Left kidney (tissue), 2 donors: Measurements from ENCODE around the gene PRKAR1A. TPM values are rescaled to one million over a fixed set of nuclear protein-coding genes. Genes with fewer than 3 reads are reported as not detected.
"Not testable (repeated sequence)": the region's sequence is repeated elsewhere in the genome, so short reads cannot be mapped to it uniquely, and the experiment has no call there.

Experiments
- DNase-seq: peaks from one replicate; pipeline ENCODE4 v3.0.0-alpha.2; 2013
- polyA plus RNA-seq: library from polyadenylated mRNA; unstranded; fragments of 120-200 nt; gene quantifications from one replicate; pipeline ENCODE4 v1.2.1, GENCODE V29; 2013; ENCODE audit not compliant: insufficient read length

PRKAR1A gene
- polyA plus RNA-seq, 1 donor, result 376 TPM

DNA sequence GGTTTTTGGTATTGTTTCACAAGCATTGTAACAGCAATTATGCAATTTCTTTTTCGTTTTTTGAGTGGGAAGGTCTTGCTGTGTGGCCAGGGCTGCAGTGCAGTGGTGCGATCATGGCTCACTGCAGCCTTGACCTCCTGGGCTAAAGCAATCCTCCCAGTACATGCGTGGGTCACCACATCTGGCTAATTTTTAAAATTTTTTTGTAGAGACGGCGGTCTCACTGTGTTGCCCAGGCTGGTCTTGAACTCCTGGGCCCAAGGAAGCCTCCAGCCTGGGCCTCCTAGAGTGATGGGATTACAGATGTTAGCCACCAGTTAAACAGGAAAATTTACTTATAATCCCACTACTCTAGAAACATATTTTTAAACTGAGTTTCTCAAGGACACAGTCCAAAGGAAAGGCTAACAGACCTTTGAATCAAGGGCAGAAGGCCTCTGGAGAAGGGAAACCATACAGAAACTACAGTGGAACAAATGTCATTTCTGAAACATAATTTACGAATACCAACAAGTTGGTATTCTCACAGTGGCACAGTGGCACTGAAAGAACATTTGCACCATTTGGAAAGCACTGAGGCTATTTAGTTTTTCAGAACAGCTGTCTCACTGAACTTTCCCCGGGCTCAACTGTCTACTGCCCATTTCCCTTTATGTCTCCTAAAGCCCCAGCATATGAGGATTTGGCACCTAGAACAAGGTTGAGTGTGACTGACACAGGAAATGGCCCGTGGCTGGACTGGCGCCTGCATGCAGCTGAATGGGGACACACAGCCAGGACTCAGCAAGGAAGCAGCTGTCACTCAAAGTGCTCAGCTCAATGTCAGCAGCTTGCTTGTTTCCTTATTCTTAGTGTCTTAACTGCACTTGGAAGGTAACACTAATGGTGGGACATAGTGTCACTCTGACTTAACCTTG lies 2.8 kb upstream of the PRKAR1A start:
- DNase-seq, result no peak

DNA sequence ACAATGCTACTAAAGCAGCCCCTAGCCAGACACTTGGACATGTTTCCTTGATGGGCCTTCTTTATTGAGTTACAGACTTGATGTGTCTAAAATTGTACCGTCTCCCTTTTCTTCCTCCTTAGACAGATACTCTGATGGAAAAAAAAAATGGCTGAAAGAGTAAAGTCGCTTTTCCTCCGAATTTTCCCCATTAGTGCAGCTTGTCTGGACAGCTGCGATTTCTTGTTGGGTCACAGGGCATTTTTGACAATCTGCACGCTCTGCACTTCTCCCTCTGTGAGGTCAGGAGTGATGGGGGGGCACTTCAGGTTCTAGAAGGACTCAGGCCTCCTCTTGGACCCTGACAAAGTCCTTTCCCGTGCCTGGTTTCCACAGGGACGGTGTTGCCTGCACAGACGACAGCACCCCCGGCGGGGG lies 968 bp upstream of the PRKAR1A start:
- no peak for DNase-seq

DNA sequence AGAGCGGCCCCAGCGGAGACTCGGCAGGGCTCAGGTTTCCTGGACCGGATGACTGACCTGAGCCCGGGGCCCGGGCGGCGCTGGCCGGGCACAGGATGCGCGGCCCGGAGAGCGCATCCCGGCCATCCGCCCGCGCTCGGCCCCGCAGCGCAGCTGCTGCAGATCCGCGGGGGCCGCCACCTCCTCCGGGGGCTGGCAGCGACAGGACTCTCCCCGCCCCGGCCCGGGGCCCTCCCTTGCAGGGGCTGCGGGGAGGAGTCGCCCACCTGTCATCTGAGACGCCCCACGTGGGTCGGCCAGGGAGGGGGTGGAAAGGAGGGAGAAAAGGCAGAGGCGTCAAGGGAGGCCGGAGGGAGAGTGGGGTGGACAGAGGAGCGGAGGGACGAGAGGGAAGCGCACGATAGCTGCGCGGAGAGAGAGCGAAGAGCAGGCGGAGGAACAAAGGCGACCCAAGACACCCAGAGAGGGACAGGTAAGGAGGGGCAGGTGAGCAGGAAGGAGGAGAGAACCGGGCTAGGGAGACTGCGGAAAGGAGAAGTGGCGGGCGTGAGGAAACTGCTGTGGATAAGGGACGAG lies 471 bp upstream of the PRKAR1A start:
- peak; percentile 90 for DNase-seq

DNA sequence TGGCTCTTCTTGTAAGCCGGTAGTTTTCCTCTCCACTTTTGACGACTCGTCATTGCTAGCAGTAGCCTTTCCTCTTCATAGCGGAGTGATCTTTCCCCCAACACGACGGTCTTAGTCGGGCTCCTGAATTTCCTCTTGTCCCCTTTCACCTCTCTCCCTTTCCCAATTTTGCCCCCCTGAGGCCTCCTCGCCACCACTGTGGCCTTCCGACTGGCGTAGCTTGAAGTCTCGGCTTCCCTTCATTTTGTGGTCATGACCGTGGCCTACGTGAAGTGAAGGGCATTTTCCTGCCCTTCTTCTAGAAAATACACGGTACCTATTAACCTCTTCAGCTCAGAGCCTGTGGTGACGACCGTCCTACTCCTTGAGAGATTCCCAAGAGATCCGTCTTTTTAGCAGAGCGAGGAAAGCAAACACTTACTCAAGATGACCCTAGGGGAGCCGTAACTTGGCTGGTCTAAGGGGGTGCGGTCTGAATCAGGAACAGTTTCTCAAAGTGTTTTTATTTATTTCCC lies 787 bp downstream of the PRKAR1A start:
- DNase-seq, result no peak

DNA sequence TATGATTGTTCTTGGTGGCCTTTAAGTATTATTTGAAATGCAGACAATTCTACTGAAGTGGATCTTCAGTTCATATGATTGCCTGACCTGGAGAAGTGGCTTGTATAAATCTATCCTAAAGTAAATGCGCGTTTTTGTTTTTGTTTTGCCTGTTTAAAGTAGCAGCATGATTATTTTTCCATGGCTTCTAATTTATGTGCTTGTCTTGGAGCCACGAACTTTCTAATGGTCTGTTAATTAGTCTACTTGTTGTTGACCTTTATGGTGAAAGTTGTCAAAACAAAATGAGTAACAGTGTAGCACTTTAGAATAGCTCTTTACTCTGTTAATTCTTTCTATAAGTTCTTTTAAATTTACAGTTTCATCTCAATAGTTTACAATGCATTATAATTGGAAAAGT lies 1.7 kb downstream of the PRKAR1A start:
- DNase-seq, result no peak

DNA sequence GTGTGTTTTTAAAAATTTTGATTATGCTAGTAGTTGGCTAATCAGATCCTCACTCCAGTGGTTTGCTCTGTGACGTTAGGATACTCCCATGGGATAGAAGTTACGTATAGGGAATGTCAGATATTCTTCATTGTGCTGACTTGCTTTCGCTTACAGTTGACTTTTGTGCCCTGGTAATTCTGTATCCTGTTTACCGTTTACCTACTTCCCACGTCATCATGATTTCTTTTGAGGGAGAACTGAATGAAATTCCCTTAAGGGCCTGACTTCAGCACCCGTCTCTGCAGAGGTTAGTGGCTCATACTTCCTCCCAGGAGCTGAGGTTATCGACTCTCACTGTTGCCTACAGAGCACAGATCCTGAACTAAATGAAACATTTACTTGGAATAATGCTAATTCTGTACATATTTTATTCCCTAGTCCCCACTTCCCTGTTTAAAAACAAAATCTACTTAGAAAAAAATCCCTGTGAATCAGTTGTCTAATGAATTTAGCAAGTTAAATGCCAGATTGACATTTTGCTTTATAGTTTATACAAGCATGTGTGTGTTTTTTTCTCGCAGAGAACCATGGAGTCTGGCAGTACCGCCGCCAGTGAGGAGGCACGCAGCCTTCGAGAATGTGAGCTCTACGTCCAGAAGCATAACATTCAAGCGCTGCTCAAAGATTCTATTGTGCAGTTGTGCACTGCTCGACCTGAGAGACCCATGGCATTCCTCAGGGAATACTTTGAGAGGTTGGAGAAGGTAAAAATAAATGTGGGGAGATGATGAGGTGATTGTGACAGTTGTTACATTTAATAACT lies 2.8 kb downstream of the PRKAR1A start:
- DNase-seq, result no peak

DNA sequence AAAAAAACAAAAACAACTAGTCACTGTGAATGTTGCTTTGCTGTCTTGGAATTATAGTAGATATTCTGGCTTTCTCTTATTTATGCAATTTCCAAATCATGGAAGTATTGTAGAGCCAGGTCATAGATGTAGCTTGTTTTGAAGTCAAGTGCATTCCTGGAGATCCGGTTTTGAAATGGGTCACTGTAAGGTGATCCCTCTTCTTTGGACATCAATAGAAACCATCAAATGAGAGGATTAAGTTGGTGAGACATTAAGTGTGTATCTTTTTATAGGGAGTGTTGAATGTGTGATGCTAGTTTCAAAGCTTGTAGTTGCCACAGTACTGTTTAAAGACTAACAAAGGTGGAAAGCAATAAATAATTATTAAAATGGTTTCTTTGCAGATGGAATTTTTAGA lies 4.5 kb downstream of the PRKAR1A start:
- DNase-seq, result no peak

DNA sequence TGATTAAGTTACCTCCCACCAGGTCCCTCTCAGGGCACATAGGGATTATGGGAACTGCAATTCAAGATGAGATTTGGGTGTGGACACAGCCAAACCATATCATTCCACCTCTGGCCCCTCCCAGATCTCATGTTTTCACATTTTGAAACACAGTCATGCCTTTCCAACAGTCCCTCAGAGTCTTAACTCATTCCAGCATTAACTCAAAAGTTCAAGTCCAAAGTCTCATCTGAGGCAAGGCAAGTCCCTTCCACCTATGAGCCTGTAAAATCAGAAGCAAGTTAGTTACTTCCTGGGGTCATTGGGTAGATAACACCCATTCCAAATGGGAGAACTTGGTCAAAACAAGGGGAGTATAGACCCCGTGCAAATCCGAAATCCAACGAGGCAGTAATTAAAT lies 5.4 kb downstream of the PRKAR1A start:
- DNase-seq, result not testable (repeated sequence)

DNA sequence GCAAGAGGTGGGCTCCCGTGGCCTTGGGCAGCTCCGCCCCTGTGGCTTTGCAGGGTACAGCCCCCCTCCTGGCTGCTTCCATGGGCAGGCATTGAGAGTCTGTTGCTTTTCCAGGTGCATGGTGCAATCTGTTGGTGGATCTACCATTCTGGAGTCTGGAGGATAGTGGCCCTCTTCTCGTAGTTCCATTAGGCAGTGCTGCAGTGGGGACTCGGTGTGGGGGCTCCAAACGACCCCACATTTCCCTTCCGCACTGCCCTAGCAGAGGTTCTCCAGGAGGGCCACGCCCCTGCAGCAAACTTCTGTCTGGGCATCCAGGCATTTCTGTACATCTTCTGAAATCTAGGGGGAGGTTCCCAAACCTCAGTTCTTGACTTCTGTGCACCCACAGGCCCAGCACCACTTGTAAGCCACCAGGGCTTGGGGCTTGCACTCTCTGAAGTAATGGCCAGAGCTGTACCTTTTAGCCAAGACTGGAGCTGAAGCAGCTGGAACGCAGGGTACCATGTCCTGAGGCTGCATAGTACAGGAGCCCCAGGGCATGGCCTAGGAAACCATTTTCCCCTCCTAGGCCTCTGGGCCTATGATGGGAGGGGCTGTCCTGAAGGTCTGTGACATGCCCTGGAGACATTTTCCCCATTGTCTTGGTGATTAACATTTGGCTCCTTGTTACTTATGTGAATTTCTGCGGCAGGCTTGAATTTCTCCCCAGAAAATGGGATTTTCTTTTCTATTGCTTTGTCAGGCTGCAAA lies 6.0 kb downstream of the PRKAR1A start:
- DNase-seq, result no peak

DNA sequence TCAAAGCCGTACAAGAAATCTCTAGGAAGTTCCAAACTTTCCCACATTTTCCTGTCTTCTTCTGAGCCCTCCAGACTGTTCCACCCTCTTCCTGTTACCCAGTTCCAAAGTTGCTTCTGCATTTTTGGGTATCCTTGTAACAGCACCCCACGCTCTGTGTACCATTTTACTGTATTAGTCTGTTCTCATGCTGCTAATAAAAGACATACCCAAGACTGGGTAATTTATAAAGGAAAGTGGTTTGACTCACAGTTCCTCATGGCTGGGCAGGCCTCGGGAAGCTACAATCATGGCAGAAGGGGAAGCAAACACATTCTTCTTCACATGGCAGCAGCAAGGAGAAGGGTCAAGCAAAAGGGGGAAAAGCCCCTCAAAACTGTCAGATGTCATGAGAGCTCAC lies 6.8 kb downstream of the PRKAR1A start:
- DNase-seq, result not testable (repeated sequence)

DNA sequence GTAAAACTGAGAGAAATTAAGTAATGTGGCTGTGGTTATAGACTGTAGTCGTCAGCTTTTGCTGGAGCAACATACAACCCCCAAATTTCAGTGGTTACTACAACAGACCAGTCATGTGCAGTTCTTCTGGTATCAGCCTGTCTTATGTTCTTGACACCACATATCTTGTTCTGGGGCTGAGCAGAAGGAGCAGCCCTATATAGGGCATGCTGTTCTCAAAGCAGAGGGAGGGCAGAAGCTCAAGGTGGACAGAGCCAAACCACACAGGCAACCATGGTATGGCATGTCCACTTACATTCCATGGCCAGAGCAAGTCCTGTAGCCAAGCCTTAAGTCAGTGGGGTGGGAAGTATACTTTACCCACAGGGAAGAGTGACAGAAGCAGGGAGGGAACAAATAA lies 7.7 kb downstream of the PRKAR1A start:
- DNase-seq, result no peak

DNA sequence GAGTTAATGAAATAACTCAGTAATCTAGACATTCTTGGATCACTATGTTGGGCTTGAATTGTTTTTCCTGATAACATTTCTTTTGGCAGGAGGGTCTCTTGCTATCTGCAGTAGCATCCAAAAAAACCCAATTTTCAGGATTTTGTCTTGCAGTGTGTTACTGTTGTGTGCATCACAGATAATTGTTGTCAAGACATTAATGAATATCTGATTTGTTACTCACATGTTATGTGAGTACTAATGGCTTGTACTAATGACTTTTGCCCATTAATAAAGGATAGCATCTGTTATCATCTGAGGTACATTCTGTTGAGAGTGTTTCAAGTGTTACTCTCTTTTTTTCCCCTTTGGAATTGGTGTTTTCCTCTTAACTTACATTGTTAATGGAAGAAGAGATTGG lies 10.0 kb downstream of the PRKAR1A start:
- DNase-seq, result no peak

DNA sequence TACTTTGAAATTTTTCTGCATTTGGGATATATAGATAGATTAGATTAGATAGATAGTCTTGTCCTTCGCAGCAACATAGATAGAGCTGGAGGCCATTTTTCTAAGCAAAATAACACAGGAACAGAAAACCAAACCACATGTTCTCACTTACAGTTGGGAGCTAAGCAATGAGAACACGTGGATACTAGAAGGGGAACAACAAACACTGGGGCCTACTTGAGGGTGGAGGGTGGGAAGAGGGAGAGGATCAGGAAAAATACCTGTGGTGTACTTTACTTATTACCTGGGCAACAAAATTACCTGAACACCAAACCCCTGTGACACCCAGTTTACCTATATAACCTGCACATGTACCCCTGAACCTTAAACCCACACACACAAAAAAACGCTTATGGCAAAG lies 14.3 kb downstream of the PRKAR1A start:
- DNase-seq, result no peak

DNA sequence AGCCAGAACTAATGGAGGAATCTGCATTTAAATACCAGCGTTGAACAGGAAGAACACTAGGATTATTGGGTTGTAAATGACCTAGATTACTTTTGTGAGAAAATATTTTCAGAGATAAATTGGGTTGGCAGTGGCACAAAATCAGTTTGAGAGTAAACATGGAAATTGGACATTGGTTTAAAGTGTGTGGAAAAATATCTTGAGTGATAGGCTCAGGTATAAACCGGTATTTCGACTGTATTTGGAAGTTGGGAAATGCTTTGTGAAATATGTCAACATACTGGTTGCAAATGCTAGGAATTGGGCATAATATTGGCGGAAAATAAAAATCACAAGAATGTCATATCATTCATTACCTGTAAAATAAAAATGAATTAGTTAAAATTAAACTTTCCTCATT lies 15.1 kb downstream of the PRKAR1A start:
- DNase-seq, result no peak

DNA sequence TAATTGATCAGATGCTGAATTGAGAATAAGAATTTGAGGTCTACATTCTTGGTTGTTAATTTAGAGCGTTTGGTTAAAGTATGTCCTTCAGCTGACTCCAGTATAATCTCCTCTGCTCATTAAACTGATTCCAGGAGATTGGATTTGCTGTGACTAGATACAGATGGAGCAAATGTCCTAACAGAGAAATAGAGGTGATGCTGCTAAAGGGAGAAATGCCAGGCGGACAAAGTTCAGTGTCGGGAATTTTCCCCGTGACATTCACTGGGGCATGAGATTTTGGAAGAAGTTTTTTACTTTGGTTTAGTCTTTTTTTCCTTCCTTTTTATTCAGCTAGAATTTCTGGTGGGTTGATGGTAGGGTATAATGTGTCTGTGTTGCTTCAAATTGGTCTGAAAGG lies 19.0 kb downstream of the PRKAR1A start:
- DNase-seq, result no peak

DNA sequence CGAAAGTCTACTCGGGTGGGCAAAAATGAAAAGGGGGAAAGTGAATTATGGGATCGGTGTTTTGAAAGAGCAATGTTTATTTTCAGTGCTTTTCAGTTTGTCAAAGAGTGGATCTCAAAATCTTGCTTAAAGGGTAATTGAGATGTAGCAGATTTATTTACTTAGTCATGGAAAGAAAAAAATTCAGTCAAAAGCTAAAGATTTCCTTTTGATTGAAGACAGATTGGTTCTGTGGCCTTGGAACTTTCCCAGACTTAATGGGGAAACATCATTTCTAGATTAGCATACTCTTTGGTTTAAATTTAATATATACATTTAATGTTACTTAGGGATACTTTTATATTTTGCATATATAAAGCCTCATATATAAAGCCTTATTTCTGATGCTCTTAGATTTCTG lies 20.6 kb downstream of the PRKAR1A start:
- no peak for DNase-seq

DNA sequence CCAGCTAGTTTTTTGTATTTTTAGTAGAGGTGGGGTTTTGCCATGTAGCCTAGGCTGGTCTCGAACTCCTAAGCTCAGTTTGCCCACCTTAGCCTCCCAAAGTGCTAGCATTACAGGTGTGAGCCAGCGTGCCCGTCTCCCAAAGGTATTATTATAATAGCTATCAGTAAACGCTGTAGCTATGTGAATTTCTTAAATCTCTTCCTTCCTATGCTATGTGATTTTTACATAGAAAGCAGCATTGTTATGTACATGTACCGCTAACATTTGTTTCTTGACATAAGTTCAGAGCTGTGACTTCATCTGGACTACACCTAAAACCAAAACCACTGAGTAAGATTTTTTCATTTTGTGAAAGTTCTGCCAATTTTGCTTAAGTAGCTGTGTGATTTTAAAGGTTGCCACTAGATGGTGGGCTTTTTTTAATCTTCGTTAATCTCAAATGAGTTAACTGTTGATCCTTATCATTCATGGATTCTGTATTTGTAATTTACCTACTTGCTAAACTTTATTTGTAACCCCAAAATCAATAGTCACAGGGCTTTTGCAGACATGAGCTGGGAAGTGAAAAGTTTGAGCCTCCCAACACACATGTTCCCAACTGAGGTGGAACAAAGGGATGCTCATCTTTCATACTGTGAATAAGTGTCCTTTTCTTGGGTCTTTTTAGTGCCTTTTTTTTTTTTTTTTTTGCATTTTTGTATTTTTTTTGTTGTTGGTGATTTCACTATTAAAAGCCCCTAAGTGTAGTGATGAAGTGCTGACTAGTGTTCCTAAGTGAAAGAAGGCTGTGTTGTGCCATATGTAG lies 21.9 kb downstream of the PRKAR1A start:
- no peak for DNase-seq

DNA sequence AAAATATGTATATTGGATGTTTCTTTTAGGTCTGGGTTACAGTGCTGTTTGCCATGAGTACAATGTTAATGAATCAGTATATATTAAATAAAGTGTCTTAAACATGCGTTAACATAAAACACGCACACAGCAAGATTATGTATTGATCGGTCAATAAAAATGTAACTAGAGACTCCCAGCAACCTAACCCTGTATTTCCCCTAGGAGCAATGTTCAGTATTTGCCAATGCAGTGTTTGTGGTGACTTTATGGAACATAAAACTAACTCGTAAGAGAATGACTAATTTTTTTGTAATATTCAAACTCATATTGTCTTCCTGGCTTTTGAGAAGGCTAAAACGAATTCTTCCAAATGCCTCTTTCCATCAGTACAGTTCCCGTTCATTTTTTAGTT lies 22.5 kb downstream of the PRKAR1A start:
- no peak for DNase-seq

DNA sequence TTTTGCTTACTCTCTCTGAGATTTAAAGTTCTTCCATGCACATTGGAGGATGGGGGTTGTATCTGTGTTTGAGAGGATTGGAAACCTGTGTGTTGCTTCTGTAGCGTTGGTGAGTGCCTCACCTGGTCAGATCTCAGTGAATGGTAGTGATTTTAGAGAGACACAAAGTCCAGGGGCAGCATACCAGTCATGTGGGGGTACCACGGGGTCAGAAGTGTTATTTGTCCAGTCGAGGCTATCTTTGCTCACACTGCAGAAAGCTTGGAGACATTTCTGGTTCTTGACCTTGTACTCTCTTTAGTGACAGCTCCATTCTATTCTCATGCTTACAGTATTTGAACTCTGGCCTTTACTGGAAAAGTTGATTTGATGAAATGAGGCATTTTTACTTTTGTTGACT lies 23.7 kb downstream of the PRKAR1A start:
- DNase-seq, result no peak

DNA sequence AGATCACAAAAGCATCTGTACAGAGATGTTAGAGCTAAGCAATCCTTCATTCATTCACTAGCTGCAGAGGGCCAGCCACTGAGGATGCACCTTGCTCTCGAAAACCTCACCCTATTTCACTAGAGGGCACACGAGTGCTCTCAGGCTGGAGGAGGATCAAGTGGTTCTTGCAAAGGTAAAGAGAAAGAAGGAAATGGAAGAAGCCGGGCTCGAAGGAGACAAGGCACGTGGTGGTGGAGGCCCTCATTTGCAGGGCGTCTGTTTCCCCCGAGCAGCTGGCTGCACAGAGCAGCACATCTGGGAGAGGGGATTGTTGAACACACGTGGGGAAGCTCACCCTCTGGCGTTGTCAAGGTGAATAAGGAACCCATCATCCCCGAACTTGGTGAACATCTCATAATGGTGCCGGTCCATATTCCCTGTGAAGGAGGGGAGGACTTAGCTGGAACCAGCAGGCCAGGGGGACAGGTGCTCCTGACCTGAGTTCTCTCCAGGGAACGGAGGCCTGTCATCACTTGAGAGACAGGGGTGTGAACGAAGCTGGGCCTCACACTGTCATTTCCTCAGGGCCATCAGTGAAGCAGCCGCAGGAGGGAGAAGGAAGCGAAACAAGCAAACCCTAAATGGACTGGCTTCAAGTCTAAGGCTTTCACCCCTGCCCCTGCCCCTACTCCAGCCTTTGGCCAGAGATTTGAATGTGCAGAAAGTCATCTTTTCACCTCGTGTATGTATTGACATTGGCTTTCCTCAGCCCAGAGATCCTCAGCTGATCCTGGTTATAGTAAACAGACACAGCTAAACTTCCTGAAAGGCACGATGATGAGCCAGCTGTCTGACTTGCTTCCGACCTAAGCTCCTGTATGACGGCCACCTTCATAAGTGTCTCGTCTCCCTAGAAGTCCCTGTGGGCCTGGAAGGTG lies 27.6 kb downstream of the PRKAR1A start:
- no peak for DNase-seq
